Measurements from ENCODE around the gene SPARC.

The SPARC gene

GRCh38 chr5:151677776-151678545 is 8.8 kb downstream of the SPARC start:
- no peak for DNase-seq (ENCODE audit: low spot score)

GRCh38 chr5:151676719-151677118 is 10.0 kb downstream of the SPARC start:
- no peak for DNase-seq (ENCODE audit: low spot score)

DNA sequence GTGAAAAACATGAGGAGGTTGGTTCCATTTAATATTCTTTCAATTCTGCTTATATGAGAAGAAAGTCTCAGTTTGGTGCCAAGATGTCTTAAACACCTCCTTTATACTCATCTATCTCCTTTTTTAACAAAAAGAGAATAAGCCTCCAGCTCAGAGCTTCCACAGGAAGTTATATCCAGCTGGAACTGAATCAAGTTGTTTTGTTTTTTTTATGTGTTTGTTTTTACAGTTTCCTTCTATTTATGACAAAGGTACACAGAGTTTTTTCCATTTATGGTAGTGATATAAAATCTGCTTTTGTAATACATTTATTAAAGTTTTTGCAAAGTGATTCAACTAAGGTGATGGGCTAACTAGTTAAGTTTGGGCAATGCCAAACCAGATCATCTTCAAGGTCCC is 10.4 kb downstream of the SPARC start:
- DNase-seq (ENCODE audit: low spot score), result no peak

DNA sequence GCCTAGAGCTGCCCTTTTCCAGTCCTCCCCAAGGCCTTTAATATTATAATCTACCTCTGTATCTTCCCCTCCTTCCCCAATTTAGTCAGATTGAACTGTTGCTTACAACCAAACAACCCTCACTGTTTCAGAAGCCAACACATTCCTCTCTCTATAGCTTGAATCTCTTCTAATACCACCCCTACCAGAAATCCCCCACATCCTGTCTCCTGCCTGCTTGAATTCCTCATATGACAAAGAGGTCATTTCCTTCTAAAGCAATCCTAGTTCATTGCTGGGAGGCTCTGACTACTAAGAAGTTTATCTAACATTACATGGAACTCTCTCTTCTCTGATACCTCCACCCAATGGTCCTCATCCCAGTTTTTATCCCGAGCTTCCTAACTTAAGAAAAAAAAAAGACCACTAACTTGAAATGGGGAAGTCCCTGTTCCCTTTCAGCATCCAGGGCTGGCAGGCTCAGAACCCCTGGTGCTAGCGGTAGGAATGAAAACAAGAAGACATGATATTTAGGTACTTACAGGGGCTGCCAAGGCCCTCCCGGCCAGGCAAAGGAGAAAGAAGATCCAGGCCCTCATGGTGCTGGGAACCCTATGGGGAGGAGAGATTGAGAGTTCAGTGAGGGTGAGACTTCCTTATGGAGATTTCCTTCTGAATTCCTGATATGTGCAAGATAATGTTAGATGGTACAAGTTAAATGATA is 11.0 kb downstream of the SPARC start:
- DNase-seq (ENCODE audit: low spot score), result no peak

GRCh38 chr5:151674626-151675610 is 11.8 kb downstream of the SPARC start:
- DNase-seq (ENCODE audit: low spot score), result no peak

DNA sequence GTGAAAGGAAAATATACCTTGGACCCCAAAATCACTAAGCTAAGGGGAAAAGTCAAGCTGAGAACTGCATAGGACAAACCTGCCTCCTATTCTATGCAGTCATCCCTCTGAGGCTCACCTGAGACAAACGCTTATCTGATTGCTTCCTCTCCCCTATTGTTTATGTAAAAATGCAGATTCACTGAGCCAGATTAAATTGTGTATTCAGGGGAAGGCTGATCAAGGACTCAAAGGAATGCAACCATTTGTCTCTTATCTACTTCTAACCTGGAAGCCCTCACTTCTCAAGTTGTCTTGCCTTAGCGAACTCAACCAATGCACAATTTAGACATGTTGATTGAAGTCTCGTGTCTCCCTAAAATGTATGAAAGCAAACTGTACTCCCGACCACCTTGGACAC is 13.3 kb downstream of the SPARC start:
- no peak for DNase-seq (ENCODE audit: low spot score)

DNA sequence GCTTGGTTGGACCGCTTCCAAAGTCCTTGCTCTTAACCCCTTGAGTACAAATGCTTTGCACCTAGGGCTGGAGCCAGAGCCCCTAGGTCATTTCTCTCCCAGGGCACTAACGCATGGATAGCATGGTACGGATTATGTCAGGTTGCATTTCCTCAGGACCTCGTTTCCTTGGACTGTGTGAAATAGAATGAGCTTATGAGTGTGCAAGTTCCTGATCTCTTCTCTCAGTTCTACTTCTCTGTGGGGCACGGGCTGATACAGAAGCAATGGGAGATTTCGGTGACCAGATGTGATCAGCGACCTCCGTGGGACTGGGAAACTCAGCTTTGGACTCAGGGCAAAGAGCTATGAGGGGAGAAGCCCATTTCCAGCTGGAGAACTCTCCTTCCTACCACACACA is 14.2 kb downstream of the SPARC start:
- no peak for DNase-seq (ENCODE audit: low spot score)

- no peak for DNase-seq (ENCODE audit: low spot score)
Measured at GRCh38 chr5:151671950-151672349, 14.8 kb downstream of the SPARC start.

GRCh38 chr5:151670953-151671636 is 15.6 kb downstream of the SPARC start:
- no peak for DNase-seq (ENCODE audit: low spot score)

DNA sequence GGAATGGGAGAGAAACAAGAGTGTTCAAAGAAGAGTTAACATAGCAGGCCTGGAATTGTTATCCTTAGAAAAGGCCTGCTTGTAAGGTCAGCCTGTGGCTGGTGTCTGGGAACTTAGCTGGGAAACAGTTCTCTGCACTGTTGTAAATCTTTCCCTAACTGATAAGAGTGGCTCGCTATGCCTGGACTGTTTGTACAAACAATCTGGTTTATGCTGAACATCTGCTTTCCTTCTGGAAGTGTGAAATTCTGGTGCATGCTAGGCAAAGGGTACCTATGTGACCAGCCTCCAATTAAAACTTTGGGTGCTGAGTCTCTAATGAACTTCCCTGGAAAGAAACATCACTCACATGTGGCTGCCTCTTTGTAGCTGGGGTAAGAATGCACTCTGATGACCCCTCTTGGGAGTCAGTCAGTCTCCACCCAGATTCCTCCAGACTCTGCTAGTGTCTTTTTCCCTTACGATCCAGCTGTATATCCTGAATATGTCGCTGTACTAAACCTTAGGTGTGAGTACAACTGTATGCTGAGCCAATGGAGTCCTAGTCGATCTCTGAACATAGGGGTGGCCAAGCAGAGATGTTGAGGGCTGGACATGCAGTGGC is 16.5 kb downstream of the SPARC start:
- no peak for DNase-seq (ENCODE audit: low spot score)

- DNase-seq (ENCODE audit: low spot score), result no peak
Measured at GRCh38 chr5:151667083-151667482, 19.6 kb downstream of the SPARC start.

- DNase-seq (ENCODE audit: low spot score), result no peak
Measured at GRCh38 chr5:151665613-151666012, 21.1 kb downstream of the SPARC start.

GRCh38 chr5:151664694-151665585 is 21.8 kb downstream of the SPARC start:
- DNase-seq (ENCODE audit: low spot score), result no peak

- peak; percentile 93 for DNase-seq (ENCODE audit: low spot score)
Measured at GRCh38 chr5:151663617-151664293, 23.0 kb downstream of the SPARC start.

DNA sequence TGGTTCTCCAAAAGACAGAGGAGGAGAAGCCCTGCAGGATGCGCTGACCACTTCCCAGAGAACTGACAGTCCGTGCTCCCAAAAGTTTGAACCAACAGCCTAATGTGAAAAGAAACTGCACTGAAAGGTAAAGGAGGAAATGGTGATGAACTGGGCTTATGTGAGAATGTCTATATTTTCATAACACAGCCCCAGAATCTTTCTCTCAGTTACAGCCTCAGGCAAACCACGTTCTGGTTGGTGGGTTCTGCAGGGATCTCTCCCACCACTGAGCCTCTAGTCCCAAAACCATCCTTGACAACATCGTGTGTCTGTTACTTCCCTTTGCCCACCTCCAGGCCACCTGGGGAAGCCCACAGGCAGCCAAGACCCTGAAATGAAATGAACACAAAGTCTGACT is 23.9 kb downstream of the SPARC start:
- no peak for DNase-seq (ENCODE audit: low spot score)

DNA sequence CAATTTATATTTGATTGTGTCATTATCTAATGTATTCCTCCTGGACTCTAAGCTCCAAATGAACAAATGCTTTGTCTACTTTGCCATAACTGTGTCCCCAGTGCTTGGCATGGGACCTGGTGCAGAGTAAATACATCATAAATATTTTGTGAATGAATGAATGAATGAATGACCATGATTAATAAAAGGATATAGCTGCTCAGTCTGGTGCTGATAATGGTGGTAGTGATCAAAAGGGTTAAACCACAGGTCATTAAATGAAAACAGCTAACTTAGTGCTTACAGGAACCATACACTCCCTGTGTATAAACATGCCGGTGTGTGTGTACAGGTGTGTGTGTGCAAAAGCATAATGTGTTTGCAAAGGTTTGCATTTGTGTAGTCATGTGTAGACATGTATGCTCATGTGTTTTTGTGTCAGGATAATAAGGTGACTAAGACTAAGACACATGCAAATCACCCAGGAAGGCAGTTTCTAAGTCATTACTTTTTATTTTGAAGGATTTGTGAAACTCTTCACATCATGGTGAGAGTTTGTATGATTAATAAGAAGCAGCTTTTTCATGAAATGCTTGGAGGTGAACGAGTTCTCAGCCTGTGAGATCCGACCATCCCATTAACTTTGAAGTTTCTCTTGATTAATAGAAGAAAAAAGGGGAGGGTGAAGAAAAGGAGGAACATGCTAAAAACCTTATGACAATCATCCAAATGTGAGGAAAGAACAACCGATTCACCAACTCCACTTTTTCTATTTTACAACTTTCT is 24.6 kb downstream of the SPARC start:
- DNase-seq (ENCODE audit: low spot score), result no peak

DNA sequence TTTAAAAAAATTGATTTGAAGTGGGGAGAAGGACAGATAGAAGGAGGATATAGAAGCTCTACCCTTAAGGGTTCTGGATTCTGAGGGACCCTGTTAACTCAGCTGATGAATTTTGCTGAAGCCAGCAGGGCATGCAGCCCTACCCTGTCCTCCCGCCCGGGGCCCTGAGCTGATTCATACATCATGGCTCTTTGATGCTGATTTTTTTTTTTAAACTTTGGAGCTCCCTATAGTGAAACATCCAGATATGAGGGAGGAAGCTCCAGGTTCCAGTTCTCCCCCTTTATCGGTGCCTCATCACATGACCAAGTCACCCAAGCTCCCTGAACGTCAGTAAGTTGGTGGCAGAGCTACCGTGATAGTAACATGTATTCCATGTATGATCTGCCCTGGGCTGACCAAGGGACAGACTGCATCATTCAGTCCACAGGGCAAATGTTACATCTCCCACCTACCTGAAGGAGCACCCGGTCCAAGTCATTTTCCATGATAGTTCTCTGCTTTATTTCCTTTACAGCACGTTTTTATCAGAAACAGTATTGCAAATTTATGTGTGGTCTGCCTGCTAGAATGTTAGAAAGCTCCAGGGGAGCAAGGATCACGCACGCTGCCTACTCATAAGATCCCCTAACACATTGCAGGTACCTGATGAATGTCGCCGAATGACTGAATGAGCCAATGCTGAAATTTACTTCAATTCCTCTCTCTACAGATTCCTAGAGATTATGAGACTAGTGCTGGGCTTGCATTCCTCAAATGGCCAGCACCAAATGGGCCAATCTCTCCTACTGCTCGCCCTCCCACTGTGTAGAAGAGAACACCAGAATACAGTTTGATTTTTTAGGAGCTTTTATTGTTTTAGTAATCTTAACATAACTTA is 25.9 kb downstream of the SPARC start:
- no peak for DNase-seq (ENCODE audit: low spot score)
